ENCODE data around the gene AKAP6.
"Not testable (repeated sequence)": the region's sequence is repeated elsewhere in the genome, so short reads cannot be mapped to it uniquely, and the experiment has no call there.

AKAP6 gene

GRCh38 chr14:32785585-32785984, 456.5 kb downstream of the AKAP6 start:
- DNase-seq, result no peak

GRCh38 chr14:32786886-32787285, 457.8 kb downstream of the AKAP6 start:
- no peak for DNase-seq

DNA sequence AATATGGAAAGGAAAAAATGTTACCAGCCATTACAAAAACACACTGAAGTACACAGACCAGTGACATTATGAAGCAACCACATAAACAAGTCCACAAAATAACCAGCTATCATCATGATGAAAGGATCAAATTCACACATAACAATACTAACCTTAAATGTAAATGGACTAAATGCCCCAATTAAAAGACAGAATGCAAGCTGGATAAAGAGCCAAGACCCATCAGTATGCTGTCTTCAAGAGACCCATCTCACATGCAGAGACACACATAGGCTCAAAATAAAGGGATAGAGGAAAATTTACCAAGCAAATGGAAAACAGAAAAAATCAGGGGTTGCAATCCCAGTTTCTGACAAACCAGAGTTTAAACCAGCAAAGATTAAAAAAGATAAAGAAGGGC, 463.9 kb downstream of the AKAP6 start:
- not testable (repeated sequence) for DNase-seq

GRCh38 chr14:32800320-32800719, 471.2 kb downstream of the AKAP6 start:
- DNase-seq, result no peak

- no peak for DNase-seq
These were observed 473.2 kb downstream of the AKAP6 start for GRCh38 chr14:32802295-32802694.

DNA sequence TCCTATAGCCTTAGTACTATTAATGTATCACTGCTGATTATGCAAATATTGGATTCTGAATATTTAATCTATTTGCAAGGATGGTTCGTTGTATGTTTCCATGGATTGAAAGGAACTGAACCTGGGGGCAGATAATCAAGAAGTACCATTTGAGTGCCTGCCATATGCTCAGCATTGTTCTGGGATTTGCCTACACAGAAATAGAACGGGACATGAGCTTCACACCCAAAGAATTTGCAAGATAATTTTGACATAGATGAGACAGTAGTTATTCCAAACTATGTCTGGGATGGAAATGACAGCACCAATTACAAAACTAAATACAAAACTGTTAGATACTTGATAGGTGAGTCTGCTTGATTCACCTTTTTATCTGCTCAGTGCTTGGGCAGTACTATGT, 476.9 kb downstream of the AKAP6 start:
- no peak for DNase-seq

GRCh38 chr14:32808644-32809043, 479.5 kb downstream of the AKAP6 start:
- DNase-seq, result no peak

- no peak for DNase-seq
These were observed 480.2 kb downstream of the AKAP6 start for GRCh38 chr14:32809255-32809654.

GRCh38 chr14:32813401-32813800, 484.3 kb downstream of the AKAP6 start:
- no peak for DNase-seq

- DNase-seq, result no peak
These were observed 485.6 kb downstream of the AKAP6 start for GRCh38 chr14:32814721-32815120.

- DNase-seq, result no peak
These were observed 487.5 kb downstream of the AKAP6 start for GRCh38 chr14:32816588-32816987.

DNA sequence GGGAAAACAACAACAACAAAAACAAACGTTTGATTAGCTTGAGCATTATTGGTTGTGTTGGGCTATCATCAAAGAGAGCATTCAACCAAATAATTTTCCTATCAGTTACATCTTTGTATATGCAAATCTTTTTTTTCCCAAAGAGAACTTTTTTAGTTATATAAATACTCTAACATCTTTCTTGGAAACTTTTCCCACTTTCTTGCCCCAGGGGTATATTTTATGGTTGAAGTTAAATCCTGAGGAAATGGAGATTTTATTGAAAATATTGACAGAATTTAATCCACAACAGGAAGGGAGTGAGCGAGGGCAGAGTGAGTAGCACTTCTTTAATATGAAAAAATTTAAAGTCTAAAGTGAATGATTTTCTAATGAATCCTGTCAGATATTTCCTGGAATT, 488.7 kb downstream of the AKAP6 start:
- DNase-seq, result no peak

DNA sequence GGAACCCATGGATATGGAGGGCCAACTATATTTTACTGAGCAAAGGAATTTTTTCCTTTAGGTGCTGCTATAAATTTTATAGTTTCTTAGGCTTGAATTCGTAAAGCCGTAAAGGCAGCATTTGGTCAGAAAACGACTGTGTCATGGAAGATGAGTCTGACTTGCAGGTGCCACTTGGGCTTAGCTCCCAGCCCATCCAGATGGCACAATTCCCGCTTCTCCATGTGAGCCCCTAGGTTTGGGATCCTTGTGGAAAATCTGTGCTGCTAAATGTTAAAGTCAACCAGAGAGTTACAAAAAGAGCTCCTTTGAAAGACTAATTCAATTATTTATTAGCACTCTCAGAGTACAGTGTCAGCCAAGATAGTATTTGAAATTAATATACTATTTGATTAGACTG, 489.5 kb downstream of the AKAP6 start:
- DNase-seq, result no peak

DNA sequence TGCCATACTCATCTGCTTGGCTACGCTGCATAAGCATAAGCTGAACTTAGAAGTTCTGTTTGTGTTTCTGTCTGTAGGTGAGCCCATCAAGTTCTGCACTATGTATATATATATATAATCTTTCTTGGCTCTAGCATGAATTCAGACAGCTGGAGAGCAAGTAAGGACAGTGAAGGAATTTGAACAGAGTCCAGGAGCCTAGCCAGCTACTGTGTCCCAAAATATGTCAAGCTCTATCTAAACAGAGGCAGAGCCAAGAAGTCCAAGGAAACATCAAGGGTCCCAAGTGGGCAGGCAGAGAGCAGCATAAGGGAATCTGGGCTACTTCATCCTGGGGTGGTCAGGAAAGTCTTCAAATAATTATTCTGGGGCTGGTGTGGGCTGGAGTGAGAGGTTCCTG, 491.1 kb downstream of the AKAP6 start:
- no peak for DNase-seq

GRCh38 chr14:32820682-32821081, 491.6 kb downstream of the AKAP6 start:
- no peak for DNase-seq

- DNase-seq, result no peak
These were observed 493.0 kb downstream of the AKAP6 start for GRCh38 chr14:32821964-32822653.

- no peak for DNase-seq
These were observed 494.6 kb downstream of the AKAP6 start for GRCh38 chr14:32823706-32824105.

DNA sequence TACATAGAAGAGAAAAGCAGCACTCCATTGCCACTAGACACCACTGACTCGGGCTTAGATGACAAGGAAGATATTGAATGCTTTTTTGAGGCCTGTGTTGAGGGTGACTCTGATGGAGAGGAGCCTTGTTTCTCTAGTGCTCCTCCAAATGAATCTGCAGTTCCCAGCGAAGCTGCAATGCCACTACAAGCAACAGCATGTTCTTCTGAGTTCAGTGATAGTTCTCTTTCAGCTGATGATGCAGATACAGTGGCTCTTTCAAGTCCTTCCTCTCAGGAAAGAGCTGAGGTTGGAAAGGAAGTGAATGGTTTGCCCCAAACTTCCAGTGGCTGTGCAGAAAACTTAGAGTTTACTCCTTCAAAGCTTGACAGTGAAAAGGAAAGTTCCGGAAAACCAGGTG, 495.1 kb downstream of the AKAP6 start:
- no peak for DNase-seq

DNA sequence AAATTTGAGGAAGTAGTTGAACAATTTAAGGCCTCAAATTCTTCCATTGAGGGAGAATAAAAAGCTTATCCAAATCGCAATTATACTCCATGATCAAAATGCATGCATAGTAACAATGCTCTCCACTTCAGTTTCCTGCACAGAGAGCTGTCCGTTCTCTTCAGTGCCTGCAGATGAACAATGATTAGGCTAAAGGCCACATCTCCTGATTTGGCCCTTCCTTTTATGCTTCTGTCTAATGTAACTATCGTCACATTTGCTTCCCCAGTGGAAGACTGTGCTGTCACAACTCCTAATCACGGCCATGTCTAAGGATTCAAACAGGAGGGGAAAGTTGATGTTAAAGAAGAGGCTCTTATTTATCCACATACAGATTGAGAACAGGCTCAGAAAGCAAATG, 496.0 kb downstream of the AKAP6 start:
- no peak for DNase-seq

- no peak for DNase-seq
These were observed 497.4 kb downstream of the AKAP6 start for GRCh38 chr14:32826404-32827082.

GRCh38 chr14:32827514-32827913, 498.4 kb downstream of the AKAP6 start:
- no peak for DNase-seq

DNA sequence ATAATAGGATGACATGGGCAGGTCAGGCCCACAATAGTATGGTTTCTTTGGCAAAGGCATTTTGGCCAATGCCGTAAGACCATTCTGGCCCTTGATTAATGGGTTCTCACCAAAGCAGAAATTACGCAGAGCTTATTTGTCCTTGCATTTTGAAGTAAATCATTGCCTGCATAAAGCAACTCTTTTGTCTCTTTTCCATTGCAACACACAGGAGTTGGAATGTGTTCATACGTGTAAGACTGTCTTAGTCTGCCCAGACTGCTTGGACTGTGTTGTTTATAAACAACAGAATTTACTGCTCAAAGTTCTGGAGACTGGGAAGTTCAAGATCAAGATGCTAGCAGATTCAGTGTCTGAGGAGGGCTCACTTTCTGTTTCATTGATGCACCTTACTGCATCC, 506.8 kb downstream of the AKAP6 start:
- no peak for DNase-seq

DNA sequence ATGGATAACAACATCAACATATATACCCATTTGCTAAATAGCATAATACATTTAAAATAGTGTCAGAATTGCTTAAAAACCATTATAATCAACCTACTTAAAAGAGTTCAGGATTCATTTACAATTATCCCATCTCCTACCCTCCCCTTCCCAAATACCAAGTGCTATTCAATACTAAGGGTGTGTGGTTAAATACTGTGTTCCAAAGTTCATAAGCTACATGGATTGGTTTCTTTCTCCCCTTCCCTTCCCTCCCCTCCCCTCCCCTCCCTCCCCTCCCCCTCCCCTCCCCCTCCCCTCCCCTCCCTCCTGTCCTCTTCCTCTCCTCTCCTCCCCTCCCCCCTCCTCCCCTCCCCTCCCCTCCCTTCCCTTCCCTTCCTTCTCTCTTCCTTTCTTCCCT, 512.6 kb downstream of the AKAP6 start:
- DNase-seq, result no peak

DNA sequence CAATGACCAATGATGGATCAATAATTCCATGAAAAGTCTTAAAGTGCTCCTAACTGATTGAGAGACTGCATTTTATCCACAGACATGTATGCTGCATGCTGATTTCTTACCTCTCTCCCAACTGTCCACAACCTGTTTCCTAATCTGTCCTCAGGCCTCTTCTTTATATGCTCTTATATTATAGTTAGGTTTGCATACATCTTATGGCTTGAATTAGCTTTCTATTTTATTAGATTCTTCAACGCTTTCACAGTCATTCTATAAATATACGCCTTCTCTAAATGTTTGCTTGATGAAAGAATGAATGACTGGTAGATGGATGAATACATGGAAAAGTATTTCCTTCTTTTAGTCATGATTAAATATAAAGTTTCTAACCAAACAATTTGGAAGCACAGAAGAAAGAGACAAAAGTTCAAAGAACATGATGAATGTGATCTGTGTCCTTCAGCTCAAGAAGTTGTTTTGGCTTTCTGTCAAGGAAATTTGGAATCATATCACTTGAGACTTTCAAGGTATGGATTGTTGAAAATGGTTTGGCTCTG, 517.8 kb downstream of the AKAP6 start:
- DNase-seq, result no peak

DNA sequence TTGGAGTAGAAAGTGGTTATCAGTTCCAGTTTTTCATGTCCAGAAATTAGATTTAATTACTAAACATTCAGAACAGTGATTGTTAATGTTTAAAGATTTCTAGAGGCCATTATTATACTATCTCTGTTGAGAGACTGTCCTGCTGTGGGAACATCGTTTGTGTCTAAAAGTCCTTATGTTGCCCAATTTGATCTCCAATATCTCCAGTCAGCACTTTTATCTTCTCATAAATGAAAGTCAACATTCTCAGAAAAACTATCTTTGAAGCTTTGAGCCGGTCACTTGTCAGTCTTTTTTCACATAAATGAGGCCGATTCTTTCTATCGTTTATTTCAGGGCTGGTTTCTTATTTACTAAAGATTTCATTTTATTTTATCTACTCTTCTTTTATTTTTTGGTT, 518.8 kb downstream of the AKAP6 start:
- no peak for DNase-seq
